Skin of body (tissue), 2 donors: ENCODE data around the gene MATR3. TPM values are rescaled to one million over a fixed set of nuclear protein-coding genes. Genes with fewer than 3 reads are reported as not detected.
"Not testable (repeated sequence)": the region's sequence is repeated elsewhere in the genome, so short reads cannot be mapped to it uniquely, and the experiment has no call there.

ENCODE experiments used
- DNase-seq: peaks from one replicate; lab custom pipeline; 2025; lab: John Stamatoyannopoulos, UW
- total RNA-seq: library from RNA; depleted of rRNA; stranded (reverse); fragments of >200 nt; gene quantifications from one replicate; pipeline ENCODE4 v1.2.3, GENCODE V29; 2014

Gene MATR3
- total RNA-seq, 1 donor from 2014 or later: 271 TPM

DNA sequence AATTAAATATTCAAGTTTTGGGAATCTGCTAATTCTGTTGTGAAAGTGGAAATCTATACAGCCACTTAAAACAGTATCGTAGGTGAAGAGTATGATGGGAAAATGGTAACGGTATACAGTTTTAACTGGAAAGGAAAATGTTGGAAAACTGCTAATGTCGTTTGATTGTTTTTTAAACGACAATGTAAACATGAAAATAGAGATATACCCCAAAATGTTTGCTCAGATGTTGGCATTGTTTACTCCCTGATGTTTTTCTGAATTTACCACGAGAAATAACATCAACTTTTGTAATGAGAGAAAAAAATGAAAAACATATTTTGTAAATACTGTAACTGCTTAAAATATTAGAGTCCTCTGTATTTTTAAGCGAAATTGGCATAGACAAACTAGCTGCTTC is 2.7 kb downstream of the MATR3 start:
- DNase-seq: no peak

DNA sequence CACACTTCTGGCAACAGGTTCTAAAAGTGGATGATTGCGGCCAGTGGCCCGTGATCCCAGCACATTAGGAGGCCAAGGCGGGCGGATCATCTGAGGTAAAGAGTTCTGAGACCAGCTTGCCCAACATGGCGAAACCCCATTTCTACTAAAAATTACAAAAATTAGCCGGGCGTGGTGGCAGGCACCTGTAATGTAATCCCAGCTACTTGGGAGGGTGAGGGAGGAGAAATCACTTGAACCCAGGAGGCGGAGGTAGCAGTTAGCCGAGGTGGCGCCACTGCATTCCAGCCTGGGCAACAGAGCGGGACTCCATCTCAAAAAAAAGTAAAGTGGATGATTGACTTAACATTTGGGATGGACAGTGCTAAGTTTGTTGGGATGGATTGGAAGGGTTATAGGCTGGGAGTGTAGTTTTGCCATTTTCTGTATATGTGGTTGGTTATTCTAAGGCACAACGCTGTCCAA is 3.4 kb downstream of the MATR3 start:
- no peak for DNase-seq

DNA sequence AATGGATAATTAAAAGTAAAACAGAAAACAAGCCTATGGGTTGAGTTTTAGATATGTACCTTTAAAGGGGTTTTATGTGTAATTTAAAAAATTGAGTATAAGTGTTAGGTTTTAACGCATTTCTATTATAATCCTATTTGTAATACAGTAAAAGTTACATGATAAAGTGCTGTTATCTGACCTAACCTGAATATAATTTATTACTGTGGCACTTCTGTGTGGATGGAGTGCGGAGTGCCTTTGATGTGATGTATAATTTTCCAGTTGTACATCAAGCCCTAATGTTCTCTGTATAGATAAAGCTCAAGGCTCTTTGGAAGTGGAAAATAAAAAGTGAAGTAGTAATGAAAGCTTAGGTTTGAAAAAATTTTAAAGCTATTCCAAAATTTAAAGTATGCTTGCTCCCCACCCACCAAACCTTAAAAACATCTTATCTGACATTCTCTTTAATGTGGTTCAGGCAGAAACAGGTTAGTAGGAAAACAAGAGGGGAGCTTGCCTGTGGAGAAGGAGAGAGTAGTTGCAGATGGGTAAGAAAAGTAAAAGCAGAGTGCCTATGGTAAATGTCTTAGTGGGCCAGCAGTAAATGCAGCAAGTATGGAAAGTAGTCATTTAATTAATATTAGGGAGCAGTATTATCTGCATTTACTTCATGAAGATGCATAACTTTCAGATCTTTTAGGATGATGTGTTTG is 4.0 kb downstream of the MATR3 start:
- no peak for DNase-seq

- DNase-seq: no peak
These were observed 4.7 kb downstream of the MATR3 start for GRCh38 chr5:139298242-139298641.

- DNase-seq: no peak
These were observed 5.9 kb downstream of the MATR3 start for GRCh38 chr5:139299486-139299885.

- no peak for DNase-seq
These were observed 8.4 kb downstream of the MATR3 start for GRCh38 chr5:139301808-139302499.

- no peak for DNase-seq
These were observed 11.1 kb downstream of the MATR3 start for GRCh38 chr5:139304391-139305324.

DNA sequence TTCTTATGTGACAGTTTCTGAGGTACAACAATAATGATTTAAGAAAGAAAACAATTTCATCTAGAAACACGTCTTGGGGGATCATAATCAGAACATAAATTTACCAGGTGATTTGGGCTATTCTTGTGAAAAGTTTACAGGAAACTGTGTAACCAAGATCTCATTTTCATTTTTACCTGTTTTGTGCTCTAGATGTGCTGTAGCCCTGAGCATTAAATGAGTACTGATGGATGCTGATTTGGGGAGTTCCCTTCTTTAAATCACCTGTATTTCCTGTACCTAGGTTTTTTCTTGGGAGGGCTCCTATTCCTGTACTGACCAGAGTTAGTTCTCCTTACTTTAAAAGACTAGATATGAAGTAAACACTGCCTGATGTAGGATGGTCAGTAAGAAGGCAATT is 12.7 kb downstream of the MATR3 start:
- DNase-seq: no peak

DNA sequence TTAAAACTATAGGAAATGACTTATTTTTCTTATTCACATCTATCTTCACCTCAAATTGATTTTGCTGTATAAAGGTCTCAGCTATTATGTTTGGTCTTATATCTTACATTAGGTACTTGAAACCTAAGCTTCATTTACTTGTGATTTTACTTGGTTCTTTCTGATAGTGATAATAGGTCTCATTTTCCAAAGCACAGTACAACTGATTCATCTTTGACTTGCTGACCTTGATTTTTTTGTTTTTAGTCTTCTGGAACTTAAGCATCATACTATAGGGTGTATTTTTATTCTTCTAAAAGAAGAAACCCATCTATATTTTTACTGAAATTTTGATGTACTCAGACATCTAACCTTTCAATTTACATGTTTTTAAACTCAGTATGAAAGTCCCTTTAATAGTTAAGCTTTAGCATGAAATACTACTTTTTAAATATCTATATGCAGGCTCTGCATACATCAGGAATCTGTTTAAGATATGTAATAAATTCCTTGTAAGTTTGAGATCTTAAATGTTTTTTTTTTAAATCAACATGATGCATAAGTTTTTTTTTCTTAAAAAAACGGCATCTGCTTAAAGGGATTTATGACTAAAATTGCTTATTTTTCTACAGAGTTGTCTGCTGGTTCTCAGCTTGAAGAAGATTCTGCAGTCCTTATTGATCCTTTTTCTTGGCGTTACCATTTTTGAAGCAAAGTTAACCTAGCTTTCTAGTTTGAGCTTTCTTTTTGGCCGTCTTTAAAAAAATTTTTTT is 13.3 kb downstream of the MATR3 start:
- no peak for DNase-seq

DNA sequence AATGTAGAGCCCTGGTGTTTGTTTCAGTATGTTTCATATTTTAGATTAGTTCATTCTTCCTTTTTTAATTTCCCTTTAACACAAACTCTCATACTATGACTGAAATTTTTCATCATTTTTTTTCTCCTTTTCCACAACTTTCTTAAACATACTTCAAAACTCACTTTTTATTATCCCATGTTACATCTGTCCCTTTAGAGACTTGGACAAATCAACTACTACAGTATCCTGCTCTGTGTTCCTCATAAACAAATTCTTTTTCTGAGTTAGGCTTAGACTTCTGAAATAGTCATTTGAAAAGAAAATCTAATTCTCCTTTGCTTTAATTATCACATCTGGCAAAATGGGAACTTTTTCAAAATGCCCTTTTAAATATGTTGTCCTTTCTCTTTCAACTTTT is 15.3 kb downstream of the MATR3 start:
- no peak for DNase-seq

DNA sequence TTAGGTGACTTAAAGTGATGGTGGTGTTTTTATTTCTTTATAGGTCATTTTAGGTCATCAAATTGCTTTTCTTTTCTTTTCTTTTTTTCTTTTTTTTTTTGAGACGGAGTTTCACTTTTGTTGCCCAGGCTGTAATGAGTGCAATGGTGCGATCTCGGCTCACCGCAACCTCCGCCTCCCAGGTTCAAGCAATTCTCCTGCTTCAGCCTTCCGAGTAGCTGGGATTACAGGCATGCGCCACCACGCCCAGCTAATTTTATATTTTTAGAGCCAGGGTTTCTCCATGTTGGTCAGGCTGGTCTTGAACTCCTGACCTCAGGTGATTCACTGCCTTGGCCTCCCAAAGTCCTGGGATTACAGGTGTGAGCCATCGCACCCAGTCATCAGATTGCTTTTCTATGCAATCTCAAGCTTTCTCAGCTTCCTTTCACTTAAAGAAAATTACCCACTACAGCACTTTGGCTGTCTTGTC is 17.2 kb downstream of the MATR3 start:
- not testable (repeated sequence) for DNase-seq

- no peak for DNase-seq
These were observed 18.5 kb downstream of the MATR3 start for GRCh38 chr5:139312075-139312474.

DNA sequence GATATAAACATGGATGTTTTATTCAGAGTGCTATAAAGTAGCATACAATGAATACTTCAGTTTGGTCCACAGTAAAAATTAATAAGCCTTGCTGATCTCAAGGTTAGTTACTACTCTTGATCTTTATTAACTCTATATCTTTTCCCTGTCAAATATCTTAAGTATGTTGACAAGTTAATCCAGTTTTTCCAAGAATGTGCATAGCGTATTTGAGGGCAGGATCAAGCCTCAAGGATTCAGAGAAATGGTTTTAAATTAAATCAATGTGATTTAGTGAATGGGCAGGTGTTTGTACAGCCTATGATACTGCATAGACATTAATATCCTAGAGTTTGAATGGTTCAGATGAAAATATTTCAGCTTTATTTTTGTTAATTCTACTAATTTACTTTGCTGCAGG is 20.7 kb downstream of the MATR3 start:
- no peak for DNase-seq

GRCh38 chr5:139315056-139315615 is 21.6 kb downstream of the MATR3 start:
- no peak for DNase-seq

DNA sequence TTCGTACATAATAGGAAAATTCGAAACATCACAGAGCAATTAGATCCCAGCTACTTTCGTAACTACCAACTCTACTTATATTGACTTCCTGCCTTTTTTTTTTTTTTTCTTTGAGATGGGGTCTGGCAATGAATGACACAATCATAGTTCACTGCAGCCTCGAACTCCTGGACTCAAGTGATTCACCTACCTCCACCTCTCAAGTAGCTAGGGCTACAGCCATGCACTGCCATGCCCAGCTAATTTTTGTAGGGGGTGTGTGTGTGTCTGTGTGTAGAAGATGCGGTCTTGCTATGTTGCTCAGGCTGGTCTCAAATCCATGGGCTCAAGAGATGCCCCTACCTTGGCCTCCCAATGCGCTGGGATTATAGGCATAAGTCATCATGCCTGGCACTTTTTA is 42.3 kb downstream of the MATR3 start:
- no peak for DNase-seq

- no peak for DNase-seq
These were observed 46.5 kb downstream of the MATR3 start for GRCh38 chr5:139340051-139340450.

DNA sequence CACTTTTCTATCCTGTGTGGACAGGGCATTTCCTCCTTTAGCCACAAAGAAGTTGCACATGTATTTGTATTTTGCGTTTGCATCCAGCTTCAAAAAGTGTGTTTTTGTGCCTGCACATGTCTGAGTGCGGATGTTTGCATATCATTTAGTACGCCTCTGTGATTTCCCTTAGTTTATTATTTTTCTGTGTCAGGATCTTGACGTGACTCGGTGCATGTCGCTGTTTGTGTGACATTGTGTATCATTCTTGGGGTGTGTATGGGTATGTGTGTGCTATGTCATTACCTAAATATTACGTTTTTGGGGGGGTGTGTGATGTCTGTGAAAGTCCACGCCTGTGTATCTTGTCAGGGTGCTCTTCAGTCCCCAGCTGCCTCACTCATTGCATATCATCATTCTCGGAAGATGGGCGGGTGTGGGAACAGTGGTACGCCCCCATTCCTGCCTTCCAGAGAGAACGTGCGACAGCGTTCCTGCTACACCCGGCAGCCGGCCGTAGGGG is 47.7 kb downstream of the MATR3 start:
- DNase-seq: no peak

DNA sequence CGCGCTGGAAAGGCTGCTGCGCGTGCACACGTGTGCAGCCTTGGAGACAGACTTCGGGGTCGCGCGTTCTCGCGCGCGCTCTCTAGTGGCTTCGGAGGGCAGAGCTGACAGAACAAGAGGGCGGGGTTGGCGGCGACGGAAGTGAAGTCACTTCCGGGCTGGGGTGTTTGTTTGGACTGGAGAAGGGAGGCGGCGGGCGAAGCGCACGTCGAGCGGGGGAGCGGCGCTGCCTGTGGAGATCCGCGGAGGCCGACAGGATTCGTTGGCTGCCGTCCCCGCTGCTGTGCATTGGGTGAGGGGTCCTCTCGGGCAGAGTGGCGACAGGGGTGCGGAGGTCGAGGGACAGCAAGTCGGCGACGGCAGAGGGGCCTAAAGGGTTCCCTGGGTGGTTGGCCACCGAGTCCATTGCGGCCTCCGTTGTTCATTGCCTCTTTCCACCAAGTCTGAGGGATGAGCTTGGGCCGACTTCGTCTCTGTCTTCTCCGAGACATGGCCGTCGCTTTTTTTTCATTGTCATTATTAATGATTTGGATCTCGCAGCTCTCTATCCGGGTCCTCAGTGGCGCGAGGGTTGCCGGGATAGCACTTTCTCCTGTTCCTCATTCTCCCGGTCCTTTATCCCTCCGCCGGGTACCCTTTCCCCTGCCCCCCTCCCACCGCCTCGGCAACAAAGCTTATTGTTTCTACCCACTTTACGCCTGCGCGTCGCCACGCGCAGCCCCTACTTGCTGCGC is 48.3 kb downstream of the MATR3 start, which contains the start of gene PAIP2:
Gene PAIP2 (plus strand): TSS at position 166 of the 734 bp plus-strand sequence. CDS start 21,931 bp downstream, outside the sequence.
- peak; percentile 98 for DNase-seq

- DNase-seq: no peak
These were observed 48.8 kb downstream of the MATR3 start for GRCh38 chr5:139342423-139342723.

DNA sequence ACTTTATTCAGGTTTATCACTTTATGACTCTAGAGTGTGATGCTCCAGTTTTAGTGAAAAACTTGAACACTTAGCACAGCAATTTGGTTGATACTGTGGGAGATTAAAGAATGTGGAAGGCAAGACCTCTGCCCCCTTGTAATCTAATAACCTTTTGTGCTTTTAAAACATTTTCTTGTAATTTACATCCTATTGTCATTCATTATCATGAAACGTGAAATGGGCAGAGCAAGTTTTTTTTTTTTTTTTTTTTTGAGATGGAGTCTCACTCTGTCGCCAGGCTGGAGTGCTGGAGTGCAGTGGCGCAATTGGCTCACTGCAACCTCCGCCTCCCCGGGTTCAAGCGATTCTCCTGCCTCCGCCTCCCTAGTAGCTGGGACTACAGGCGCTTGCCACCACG is 49.9 kb downstream of the MATR3 start:
- no peak for DNase-seq
